EL (cell line): ENCODE results near the gene NUCKS1.

ENCODE experiments used
- DNase-seq: peaks from one replicate; pipeline ENCODE4 v3.0.0-alpha.2; 2016

NUCKS1 gene, protein sequence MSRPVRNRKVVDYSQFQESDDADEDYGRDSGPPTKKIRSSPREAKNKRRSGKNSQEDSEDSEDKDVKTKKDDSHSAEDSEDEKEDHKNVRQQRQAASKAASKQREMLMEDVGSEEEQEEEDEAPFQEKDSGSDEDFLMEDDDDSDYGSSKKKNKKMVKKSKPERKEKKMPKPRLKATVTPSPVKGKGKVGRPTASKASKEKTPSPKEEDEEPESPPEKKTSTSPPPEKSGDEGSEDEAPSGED

DNA sequence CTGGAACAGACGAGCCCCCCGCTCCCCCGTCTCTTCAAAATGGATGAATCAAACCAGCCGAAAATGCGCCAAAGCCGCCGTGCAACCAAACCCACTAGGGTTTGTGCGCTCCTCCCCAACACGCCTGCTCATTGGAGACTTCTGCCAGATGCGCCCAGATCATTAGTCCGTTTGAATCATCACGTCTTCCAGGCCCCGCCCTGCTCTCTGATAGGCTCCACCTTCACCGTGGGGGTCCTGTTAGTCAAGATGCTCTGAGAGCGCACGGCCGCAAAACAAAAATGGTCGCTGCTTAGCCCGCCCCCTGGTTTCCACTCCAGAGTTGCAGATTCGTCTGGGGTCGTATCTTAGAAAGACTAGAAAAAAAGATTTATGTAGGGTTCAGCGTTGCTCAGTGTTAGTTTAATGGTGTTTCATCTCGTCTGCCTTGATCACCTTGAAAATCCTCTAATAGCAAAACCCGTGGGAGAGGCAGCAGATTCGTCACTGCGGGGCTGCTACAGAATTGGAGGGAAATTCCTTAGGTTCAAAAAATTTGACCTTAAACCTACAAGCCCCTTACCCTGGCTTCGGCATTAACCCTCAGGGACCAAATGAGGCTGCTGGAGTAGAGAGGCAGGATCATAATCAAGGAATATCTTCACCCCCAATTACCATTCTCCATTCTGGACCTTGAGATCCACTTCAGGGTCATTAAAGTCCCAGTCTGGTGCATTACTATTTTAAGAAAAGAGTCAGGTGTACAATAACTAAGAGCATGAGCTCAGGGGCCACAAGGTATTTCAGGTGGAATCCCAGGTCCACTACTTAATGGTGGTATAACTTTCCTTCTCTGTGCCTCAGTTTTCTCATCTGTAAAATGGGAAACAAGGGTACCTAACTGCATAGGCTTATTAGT, at the start of gene NUCKS1:
TSS of gene NUCKS1 (minus strand) at position 45 of the 898 bp plus-strand sequence. CDS start 209 bp downstream, outside the sequence.
- peak; percentile 99 for DNase-seq

- no peak for DNase-seq
Measured at GRCh38 chr1:205798577-205798976, 48.6 kb upstream of the NUCKS1 start.

DNA sequence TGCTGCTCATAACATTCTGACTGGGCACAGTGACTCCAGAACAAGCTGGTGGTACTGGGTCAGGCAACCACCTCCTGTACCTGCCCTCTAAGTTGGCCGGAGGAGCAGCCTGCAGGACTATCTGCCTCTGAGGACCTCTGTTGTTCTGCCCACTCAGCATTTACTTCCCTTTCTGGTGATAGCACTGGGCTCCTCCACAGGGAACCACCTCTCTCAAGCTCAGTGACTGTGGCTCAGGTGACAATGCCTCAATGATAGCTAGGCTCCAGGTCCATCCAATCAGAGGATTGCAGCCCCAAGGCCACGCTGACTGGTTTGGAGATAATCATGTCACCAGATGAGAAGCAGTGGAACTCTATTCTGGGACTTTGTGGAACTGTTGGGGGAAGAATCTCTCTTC, 47.2 kb upstream of the NUCKS1 start:
- no peak for DNase-seq

- DNase-seq, result no peak
Measured at GRCh38 chr1:205794011-205794730, 44.2 kb upstream of the NUCKS1 start.

- no peak for DNase-seq
Measured at GRCh38 chr1:205792961-205793673, 43.1 kb upstream of the NUCKS1 start.

DNA sequence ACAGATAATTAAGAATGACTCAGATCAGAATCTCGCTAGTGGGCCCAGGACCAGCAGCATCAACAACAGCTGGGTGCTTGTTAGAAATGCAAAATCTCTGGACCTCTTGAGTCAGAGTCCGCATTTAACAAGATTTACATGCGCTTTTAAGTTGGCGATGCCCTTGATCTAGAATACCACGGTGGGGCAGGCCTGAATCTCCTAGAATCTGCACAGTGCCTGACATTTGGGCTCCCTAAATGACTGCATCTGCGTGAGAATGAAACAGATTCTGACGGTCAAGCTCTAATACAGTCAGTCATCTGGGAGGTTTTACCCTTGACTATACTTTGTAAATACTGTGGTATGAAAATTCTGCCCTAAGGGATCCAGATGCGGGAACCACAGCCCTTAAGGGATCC, 42.5 kb upstream of the NUCKS1 start:
- DNase-seq, result no peak

- DNase-seq, result peak; percentile 62
Measured at GRCh38 chr1:205791568-205792180, 41.7 kb upstream of the NUCKS1 start.

DNA sequence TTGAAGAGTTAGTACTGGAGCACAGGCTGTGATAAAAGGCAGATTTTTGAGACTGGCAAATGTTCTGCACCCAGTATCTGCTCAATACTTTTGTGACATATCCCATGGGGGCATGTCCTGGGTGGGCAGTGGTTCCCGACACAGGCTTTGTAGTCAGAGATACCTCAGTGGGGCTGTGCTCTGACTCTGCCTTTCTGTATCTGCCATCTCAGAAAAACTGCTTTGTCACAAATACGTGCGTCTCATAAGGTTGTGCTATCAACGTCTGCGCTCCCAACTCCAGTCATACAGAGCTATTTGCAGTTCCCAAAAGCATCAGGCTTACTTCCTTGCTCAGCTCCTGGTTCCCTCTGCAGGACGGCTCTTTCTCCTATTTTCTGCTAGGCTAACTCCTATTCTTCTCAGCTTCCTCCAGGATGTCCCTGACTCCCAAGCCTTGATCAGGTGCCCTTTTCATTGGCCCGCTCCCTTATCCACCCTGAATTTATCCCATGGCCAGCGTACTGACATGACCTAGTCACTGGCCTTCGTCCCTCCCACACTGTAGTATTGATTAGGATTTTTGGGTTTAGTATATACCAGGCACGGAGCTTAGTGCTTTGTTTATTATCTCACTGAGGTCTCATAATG, 37.4 kb upstream of the NUCKS1 start:
- DNase-seq, result no peak

DNA sequence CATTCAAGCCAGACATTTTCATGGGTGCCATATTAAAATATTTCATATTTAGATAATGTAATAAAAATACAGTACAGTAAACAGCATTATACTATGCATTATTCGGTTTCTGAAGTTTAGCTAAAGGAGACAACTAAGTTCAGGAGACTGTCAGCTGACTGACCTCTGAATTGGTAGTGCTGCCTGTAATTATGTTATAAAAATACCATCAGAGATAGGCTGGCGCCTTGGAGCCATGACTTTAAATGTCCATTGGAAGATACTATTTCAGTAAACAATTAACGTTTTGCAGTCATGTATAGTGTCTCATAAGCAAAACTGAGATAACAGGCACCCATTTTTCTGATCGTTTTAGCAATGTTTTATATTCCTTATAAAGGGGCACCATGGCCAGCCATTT, 36.6 kb upstream of the NUCKS1 start:
- DNase-seq, result no peak

DNA sequence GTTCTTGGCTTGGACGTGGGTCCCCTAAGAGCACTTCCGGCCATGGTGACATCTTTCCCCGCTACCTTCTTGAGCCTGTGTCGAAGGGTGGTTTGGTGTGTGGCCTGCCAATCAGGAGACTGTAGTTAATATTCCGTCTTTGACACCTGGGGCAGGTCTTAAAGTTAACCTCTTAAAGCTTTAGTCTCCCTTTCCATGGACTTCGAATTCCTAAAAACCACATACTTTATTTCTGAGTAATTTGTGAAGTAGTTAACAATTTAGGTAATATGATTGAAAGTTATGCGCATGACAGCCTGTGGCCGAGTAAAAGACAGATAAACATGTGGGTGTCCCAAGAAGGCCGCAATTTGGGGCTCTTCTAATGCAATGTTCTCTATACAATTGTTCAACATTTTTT, 35.5 kb upstream of the NUCKS1 start:
- DNase-seq, result no peak

- DNase-seq, result no peak
Measured at GRCh38 chr1:205783904-205784303, 33.9 kb upstream of the NUCKS1 start.

DNA sequence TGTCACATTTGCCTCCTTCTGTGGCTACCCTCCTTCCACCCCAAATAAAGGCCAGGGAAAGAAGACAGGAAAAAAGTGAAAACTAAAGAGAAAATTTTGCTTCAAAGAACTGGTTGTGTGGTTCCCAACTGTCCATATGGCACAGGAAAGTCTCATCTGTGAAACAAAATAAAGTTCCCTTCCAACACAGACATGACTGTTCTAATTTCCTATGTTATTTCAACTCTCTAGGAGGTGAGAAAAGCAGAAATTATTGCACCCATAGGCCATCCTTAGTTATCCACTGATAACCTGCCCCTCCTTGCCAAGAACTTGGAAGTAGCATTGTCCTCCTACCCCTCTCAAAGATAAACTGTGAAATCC, 33.4 kb upstream of the NUCKS1 start:
- DNase-seq, result no peak

- no peak for DNase-seq
Measured at GRCh38 chr1:205782627-205783432, 32.8 kb upstream of the NUCKS1 start.

DNA sequence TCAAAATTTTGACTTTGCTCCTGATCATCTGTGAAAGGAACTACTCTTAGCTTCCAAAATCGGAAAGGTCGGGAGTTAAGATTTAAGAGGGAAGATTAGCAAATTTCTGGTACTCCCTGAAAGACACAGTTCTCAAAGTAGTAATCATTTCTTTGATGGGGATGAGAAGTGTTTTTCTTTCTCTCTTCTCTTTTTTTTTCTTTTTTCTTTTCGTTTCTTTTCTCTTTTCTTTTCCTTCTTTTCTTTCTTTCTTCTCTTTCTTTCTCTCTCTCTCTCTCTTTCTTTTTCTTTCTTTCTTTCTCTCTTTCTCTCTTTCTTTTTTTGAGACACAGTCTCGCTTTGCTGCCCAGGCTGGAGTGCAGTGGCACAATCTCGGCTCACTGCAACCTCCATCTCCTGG, 30.4 kb upstream of the NUCKS1 start:
- DNase-seq, result no peak

DNA sequence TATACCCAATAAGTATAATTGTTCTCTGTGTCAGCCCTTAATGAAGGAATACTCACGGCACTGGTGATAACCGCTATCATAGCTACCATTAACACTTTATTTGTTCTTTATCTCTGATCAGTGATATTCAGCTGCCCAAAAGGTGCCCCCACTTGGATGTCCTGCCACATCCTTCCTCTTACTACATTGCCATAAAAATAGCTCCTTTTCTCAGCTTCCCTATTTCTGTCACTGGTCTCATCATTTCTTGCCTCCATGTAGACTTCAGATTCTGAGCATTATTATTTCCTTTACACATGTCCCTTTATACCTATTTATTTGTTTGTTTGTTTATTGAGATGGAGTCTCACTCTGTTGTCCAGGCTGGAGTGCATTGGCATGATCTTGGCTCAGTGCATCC, 28.0 kb upstream of the NUCKS1 start:
- no peak for DNase-seq

DNA sequence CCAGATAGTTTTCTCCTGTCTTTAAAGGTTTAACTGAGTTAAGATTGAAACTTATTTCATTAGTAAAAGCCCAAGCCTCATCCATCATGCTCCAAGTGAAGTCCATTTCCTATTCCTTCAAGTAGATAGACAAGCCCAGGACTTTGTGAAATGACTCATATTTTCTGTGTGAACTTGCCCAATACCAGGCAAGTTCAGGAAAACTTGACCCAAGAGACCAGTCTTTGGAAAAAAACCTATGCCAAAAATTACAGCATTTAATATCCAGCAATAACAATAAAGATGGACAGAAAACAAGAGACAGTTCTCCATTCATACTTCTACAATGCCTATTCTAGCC, 25.7 kb upstream of the NUCKS1 start:
- DNase-seq, result peak; percentile 59

GRCh38 chr1:205775015-205775716, 25.2 kb upstream of the NUCKS1 start, which contains the start of gene RAB29:
Gene RAB29, minus strand, starts transcription at chr1:205775482. Its CDS starts 526 bp downstream, at chr1:205774956.
- peak; percentile 83 for DNase-seq

DNA sequence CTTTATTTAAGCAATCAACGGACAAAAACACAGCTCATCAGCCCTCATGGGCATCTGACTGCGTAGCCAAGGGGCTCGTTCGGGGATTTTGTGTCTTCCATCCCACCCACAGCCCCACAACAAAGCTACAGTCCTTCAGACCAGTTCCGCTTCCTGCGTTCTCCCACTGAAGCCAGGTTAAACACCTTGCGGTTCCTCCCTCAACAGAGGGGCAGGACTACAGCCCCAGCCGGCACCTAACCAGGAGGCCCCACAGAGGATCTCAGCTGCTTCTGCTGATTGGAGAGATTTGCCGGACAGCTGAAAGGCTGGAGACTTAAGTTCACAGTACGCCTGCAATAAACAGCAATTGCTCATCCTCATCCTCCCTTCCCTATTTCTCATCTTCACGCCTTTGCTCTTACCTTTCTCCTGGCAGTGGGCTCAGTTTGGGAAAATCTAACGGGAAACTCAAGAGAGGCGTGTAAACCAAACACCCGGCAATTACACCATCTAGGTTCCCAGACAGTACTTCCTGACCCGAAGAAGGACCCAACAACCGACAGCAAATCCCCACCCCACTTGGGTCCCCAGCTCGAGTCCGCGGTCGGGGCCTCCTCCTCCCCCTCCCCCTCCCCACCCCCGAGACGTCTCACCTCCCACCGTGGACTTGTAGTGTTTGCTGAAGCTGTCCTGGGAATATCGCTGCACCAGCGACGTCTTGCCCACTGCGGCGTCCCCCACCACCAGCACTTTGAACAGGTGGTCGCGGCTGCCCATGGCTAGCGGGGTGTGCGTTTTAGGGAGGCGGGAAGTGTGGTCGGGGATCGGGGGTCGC, 24.4 kb upstream of the NUCKS1 start:
- peak; percentile 12 for DNase-seq

DNA sequence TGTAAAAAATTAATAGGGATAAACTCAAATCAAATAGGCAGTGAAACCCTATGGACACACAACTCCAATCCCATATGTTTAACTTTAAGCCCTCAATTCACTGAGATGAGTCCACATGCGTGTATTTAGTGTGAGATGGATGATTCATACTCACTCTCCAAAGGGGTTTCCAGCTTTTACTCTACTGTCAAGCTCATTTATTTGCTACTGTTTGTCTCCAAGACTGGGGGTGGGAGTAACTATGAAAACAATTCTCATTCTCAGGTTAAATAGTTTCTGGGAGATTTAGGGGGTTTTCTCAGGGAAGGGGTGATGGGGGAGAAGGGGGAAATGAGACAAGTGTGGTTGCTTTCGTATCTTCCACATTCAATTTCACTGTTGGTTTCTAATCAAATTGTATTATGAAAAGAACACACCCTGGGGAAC, 22.6 kb upstream of the NUCKS1 start:
- DNase-seq, result no peak

- no peak for DNase-seq
Measured at GRCh38 chr1:205770618-205771017, 20.6 kb upstream of the NUCKS1 start.
